ENCODE results near the gene ANKDD1B. TPM values are rescaled to one million over a fixed set of nuclear protein-coding genes. Genes with fewer than 3 reads are reported as not detected.

Gene ANKDD1B
- total and polyA plus RNA-seq, 2 of the 13 experiments (the other 11 are each of a cell fraction or from before 2014, with no cell fraction given): 0.12 to 0.27 TPM

GRCh38 chr5:75717082-75717922, 106.0 kb downstream of the ANKDD1B start, which contains the start of gene POC5 (continued):
- TF ChIP-seq NFIB (CRISPR knock-in tag; IDR thresholded peaks at IDR 0.05; ENCODE audit: borderline replicate concordance) (no peak), SP2 (CRISPR knock-in tag; IDR thresholded peaks at IDR 0.05) (no peak), DNMT1 (CRISPR knock-in tag; IDR thresholded peaks at IDR 0.05) (no peak), SIN3A (IDR thresholded peaks at IDR 0.05; ENCODE audit: borderline replicate concordance, low read depth, low read length) (peak; percentile 95; the same call in 1 of the 2 replicates), ZBTB49 (CRISPR knock-in tag; IDR thresholded peaks at IDR 0.05; ENCODE audit: borderline replicate concordance) (no peak), ZNF878 (CRISPR knock-in tag; IDR thresholded peaks at IDR 0.05) (no peak), ZSCAN25 (CRISPR knock-in tag; IDR thresholded peaks at IDR 0.05) (no peak), GPBP1L1 (CRISPR knock-in tag; IDR thresholded peaks at IDR 0.05) (no peak), REL (CRISPR knock-in tag; conservative IDR thresholded peaks at IDR 0.05) (no peak), KDM6A (CRISPR knock-in tag; IDR thresholded peaks at IDR 0.05; ENCODE audit: low read depth) (no peak), KLF11 (CRISPR knock-in tag; IDR thresholded peaks at IDR 0.05) (peak; percentile 54; the same call in 1 of the 2 replicates), ZNF598 (CRISPR knock-in tag; IDR thresholded peaks at IDR 0.05; ENCODE audit: borderline replicate concordance) (no peak; the same call in 1 of the 2 replicates), BRF2 (CRISPR knock-in tag; IDR thresholded peaks at IDR 0.05) (peak; percentile 53; the same call in 1 of the 2 replicates), REPIN1 (CRISPR knock-in tag; IDR thresholded peaks at IDR 0.05; ENCODE audit: borderline replicate concordance, low read depth) (peak; percentile 82; the same call in 1 of the 2 replicates), FUBP1 (CRISPR knock-in tag; IDR thresholded peaks at IDR 0.05; ENCODE audit: borderline replicate concordance) (no peak), PAF1 (CRISPR knock-in tag; IDR thresholded peaks at IDR 0.05) (no peak)
- TF ChIP-seq, protein P1, sequence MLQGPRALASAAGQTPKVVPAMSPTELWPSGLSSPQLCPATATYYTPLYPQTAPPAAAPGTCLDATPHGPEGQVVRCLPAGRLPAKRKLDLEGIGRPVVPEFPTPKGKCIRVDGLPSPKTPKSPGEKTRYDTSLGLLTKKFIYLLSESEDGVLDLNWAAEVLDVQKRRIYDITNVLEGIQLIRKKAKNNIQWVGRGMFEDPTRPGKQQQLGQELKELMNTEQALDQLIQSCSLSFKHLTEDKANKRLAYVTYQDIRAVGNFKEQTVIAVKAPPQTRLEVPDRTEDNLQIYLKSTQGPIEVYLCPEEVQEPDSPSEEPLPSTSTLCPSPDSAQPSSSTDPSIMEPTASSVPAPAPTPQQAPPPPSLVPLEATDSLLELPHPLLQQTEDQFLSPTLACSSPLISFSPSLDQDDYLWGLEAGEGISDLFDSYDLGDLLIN (CRISPR knock-in tag; IDR thresholded peaks at IDR 0.05; ENCODE audit: borderline replicate concordance): 0 out of 2 replicates have a peak, but pooled peaks have one; percentile 47
- TF ChIP-seq, protein P2, sequence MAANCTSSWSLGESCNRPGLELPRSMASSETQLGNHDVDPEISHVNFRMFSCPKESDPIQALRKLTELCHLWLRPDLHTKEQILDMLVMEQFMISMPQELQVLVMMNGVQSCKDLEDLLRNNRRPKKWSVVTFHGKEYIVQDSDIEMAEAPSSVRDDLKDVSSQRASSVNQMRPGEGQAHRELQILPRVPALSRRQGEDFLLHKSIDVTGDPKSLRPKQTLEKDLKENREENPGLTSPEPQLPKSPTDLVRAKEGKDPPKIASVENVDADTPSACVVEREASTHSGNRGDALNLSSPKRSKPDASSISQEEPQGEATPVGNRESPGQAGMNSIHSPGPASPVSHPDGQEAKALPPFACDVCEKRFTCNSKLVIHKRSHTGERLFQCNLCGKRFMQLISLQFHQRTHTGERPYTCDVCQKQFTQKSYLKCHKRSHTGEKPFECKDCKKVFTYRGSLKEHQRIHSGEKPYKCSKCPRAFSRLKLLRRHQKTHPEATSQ (CRISPR knock-in tag; IDR thresholded peaks at IDR 0.05; ENCODE audit: borderline replicate concordance): peak; percentile 74; the same call in 1 of the 2 replicates
